GM19239 (cell line): ENCODE results near the gene TMEM139.

Experiments
- DNase-seq: peaks from one replicate; pipeline ENCODE4 v3.0.0; 2011; ENCODE audit warnings: low spot score; ENCODE audit not compliant: insufficient read length
- FAIRE-seq: peaks from 2 replicates; lab custom pipeline; 2011; peaks lifted over from hg19 to GRCh38; lab: Jason Lieb, UNC

The TMEM139 gene

GRCh38 chr7:143321242-143321641 is 36.5 kb downstream of the TMEM139 start:
- DNase-seq, result no peak
- no peak for FAIRE-seq

- no peak for FAIRE-seq
- no peak for DNase-seq
Measured at GRCh38 chr7:143321734-143322133, 37.0 kb downstream of the TMEM139 start.

GRCh38 chr7:143322760-143323633 is 38.2 kb downstream of the TMEM139 start:
- DNase-seq (no peak), FAIRE-seq (no peak)

GRCh38 chr7:143323653-143324052 is 38.9 kb downstream of the TMEM139 start:
- no peak for FAIRE-seq
- no peak for DNase-seq

GRCh38 chr7:143325240-143325639 is 40.5 kb downstream of the TMEM139 start:
- DNase-seq (no peak), FAIRE-seq (peak; percentile 35)

GRCh38 chr7:143327903-143328302 is 43.1 kb downstream of the TMEM139 start:
- no peak for FAIRE-seq
- DNase-seq, result no peak

- FAIRE-seq (no peak), DNase-seq (no peak)
Measured at GRCh38 chr7:143329471-143330170, 44.9 kb downstream of the TMEM139 start.

GRCh38 chr7:143331179-143331801 is 46.5 kb downstream of the TMEM139 start:
- DNase-seq (no peak), FAIRE-seq (no peak)

GRCh38 chr7:143334244-143334643 is 49.5 kb downstream of the TMEM139 start:
- DNase-seq (no peak), FAIRE-seq (no peak)

GRCh38 chr7:143337216-143337615 is 52.5 kb downstream of the TMEM139 start:
- FAIRE-seq (no peak), DNase-seq (no peak)
